Measurements from ENCODE around the gene RAMP2.
A peak's percentile ranks its signal among the peaks of the same experiment; 100 is the strongest.
"Not testable (repeated sequence)": the region's sequence is repeated elsewhere in the genome, so short reads cannot be mapped to it uniquely, and the experiment has no call there.

The RAMP2 gene

DNA sequence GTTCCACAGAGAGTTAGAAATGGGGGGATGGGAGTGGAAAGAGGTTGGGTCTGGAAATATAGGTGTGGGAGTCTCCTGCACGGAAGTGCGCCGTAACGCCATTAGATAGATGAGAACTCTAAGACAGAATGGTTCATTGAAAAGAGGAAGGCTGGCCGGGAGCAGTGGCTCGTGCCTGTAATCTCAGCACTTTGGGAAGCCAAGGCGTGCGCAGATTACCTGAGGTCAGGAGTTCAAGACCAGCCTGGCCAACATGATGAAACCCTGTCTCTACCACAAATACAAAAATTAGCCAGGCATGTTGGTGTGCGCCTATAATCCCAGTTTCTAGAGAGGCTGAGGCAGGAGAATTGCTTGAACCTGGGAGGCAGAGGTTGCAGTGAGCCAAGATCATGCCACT is 7.0 kb downstream of the RAMP2 start:
- DNase-seq (ENCODE audit: low read depth, low spot score): not testable (repeated sequence)

DNA sequence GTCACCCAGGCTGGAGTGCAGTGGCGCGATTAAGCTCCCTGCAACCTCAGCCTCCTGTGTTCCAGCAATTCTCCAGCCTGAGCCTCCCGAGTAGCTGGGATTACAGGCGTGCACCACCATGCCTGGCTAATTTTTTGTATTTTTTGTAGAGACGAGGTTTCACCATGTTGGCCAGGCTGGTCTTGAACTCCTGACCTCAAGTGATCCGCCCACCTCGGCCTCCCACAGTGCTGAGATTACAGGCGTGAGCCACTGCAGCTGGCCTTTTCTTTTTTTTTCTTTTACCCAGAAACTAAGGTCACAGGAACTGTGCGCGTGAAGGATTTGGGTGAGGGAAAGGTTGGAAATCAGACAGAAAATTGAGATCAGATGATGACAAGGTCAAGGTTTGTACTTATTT is 8.9 kb downstream of the RAMP2 start:
- DNase-seq (ENCODE audit: low read depth, low spot score): not testable (repeated sequence)

DNA sequence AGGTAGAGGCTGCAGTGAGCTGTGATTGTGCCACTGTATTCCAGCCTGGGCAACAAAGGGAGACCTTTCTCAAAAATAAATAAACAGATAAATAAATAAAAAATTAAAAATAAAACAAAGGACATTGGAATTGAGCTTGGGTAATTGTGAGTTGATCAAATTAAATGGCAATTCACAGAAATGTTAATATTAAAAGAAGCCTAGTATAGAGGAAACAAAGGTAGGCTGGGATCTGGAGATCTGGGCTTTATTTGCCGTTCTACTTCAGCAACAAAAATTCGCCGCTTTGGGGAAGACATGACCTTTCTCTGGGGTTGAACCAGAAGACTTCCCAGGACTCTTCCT is 11.9 kb downstream of the RAMP2 start:
- DNase-seq (ENCODE audit: low read depth, low spot score): no peak

DNA sequence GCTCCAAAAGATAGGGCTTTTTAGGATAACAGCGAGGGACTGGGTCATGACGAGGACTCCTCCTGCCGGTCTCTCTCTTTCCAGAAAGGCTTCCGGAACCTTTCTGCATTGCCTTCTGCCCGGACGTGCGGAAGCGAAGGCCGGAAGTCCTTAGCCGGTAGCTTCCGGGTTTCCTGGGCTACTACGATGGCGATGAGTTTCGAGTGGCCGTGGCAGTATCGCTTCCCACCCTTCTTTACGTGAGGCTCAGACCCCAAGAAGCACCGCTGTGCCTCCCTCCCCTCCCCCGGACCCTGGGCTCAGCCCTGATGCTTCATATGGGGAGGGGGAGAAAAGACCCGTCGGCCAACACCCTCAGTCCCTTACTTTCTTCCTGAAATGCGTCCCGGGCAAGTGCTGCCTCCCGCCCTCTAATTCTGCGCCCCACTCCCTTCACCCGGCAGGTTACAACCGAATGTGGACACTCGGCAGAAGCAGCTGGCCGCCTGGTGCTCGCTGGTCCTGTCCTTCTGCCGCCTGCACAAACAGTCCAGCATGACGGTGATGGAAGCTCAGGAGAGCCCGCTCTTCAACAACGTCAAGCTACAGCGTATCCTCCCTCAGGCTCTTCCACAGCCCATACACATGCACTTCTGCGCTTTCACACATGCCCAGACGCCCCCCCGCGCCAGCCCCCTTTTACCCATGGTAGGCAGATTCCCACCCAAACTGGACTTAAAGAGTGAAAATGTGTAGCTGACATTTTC is 12.4 kb downstream of the RAMP2 start, which contains the start of gene VPS25:
TSS of gene VPS25 (plus strand) at position 160 of the 746 bp plus-strand sequence. CDS start at position 187, 27 bp downstream.
- peak; percentile 45 for DNase-seq (ENCODE audit: low read depth, low spot score)

DNA sequence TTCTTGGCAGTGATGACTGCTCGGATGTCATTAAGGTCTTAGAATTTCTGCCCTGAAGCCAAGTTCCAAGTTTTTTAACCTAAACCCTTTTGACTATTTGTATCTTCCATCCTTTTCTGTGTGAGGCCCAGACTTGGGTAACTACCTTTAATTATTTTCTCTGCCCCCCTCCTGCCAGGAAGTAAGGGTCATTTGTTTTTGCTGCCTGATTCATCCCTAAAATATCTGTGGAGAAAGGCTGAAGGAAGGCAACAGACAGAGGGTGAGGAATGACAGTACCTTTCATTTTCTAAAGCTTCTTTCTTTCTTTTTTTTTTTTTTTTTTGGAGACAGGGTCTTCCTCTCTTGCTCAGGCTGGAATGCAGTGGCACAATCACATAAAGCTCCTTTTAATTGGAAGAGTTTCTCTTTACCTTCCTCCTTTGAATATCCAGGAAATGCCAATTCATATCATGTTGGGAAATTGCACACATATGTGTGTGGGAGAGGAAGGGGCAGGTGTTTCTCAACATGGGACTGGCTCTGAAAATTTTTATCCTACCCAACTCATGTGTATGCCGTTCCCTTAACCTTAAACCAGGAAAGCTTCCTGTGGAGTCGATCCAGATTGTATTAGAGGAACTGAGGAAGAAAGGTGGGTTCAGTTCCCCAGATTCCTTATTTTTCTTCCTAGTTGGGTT is 13.2 kb downstream of the RAMP2 start:
- DNase-seq (ENCODE audit: low read depth, low spot score): no peak

DNA sequence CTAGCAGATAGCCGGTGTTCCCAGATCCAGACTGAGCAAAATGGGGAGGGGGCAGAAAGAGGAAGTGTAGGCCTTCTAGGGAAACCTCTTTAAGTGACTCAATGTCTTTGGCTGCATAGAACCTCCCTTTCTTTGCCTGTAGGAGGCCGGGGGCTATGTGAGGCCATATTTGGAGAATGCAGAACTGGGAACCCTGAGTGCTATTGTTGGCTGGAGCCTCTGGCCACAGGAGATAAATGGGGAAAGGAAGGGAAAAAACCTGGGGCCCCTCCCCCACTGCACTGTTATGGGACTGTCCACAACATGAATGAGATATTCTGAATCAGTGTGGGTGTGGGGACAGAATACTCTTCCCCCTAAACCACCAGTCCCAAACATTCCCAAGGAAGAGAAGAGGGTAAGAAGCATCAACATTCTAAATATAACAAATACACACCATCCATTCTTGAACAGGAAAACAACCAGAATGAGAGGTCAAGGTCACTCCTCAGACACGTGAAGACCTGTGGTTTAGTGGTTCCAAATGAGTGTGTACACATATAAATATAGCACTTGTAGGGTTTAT is 14.6 kb downstream of the RAMP2 start:
- no peak for DNase-seq (ENCODE audit: low read depth, low spot score)

DNA sequence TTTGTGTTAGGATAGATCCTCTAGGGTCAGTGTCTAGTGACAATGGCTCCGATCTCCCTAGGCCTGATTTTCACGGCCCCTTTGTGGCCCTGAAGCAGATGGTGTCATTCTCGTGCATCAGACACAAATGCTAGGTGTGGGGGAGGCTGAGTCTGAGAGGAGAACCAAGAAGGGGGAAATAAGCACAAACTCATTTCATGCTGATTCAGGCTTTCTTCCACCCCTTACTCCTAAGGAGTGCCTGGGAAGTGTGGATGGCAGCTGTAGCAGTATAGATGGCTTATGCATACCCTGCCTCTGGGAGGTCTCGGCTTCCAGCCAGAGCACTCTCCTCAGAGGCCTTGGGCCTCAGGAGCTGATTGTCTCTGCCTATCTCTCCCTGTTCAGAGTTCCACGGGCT is 17.5 kb downstream of the RAMP2 start:
- no peak for DNase-seq (ENCODE audit: low read depth, low spot score)

DNA sequence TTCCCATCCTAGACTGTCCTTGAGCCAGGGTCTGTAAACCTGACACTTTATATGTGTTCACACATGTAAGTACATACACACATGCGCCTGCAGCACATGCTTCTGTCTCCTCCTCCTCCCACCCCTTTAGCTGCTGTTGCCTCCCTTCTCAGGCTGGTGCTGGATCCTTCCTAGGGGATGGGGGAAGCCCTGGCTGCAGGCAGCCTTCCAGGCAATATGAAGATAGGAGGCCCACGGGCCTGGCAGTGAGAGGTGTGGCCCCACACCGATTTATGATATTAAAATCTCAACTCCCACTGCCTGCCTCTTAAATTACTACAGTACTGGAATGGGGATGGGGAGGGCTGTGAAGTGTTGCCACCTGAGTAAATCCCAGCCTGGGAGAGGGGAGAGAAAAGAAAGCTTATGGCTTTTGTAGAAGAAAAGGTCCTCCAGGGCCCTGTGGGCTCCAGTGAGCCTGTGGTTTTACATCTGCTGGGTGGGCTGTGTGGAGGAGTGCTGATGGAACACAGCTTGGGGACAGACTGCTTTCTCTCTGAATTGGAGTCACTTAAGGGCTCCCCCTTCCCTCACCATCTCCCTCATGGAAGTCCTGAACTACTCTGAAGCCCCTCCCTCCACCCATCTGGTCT is 18.4 kb downstream of the RAMP2 start:
- no peak for DNase-seq (ENCODE audit: low read depth, low spot score)

DNA sequence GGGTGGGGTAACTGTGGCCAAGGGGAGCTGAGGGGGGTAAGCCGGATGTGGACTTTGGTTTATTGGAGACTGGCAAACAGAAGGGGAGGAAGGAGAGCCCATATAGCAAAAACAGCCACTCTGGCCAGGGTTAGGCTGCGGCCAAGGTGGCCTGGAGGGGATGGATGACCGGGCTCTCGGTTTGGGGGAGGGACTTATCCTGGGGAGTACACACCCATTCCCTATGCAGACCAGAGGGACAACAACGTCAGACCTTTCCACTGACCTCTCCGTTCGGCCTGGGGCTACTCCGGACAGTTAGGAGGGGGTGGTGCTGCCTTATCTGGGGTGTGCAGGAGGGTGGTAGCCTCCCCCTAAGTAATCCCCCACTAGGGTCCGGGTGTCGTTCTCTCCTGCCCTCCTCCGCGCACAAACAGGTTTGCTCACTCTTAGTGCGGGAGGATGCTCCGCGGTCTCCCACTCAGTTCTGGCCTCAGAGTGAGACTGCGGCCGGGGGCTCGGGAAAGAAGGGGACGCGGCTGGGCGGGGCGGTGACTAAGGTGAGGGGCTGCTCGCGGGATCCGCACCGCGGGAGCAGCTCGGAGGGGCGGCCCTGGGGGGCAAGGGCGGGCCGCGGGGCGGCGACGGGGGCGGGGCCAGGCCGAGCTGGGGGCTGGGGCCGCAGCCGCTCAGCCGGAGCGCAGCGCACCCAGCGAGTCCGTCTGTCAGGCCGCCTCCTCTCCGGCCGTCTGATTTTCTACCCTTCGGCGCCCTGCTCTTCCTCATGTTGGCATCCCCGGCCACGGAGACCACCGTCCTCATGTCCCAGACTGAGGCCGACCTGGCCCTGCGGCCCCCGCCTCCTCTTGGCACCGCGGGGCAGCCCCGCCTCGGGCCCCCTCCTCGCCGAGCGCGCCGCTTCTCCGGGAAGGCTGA is 19.2 kb downstream of the RAMP2 start, which contains the start of gene WNK4:
TSS of gene WNK4 (plus strand) at position 675 of the 915 bp plus-strand sequence. CDS start at position 764, 89 bp downstream.
- DNase-seq (ENCODE audit: low read depth, low spot score): no peak

DNA sequence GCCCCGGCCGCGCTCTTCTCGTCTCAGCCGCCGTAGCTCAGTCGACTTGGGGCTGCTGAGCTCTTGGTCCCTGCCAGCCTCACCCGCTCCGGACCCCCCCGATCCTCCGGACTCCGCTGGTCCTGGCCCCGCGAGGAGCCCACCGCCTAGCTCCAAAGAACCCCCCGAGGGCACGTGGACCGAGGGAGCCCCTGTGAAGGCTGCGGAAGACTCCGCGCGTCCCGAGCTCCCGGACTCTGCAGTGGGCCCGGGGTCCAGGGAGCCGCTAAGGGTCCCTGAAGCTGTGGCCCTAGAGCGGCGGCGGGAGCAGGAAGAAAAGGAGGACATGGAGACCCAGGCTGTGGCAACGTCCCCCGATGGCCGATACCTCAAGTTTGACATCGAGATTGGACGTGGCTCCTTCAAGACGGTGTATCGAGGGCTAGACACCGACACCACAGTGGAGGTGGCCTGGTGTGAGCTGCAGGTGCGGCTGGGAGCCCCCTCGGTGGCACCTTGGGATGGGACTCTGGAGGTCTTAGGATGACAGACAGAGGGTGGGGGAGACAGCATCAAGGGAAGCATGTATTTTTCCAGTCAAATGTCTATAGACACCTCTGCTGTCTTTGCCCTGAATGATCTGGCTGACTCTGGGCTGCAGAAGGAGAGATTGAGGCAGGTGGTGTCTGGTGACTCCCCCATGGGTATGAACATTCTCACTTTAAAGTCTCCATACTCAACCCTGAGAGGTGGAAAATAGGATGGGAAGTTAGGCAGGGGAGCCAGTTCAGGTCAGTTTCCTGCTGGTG is 20.0 kb downstream of the RAMP2 start:
- no peak for DNase-seq (ENCODE audit: low read depth, low spot score)

DNA sequence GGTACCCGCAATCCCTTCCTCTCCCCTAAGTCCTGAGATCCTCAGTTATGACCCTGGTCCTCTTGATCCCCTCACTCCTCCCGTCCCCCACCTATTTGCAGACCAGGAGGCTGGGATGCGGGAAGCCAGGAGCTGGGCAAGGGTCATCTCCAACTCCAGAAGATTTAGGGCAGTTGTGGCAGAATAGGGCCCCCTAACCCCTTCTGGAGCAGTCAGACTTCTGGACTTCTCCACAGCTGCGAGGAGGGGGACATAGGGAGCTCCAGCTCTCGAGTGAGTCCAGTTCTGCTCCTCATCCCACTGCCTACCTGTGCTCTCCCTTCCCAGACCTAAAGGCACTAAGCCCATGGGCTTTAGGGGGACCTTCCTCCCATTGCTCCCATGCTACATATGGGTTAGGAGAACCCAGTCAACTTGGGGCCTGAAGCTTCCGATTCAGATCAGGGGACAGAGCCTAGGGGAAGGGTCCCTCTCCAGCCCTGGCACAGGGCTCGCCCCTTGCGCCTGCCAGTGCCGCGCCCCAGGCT is 20.7 kb downstream of the RAMP2 start:
- DNase-seq (ENCODE audit: low read depth, low spot score): no peak

DNA sequence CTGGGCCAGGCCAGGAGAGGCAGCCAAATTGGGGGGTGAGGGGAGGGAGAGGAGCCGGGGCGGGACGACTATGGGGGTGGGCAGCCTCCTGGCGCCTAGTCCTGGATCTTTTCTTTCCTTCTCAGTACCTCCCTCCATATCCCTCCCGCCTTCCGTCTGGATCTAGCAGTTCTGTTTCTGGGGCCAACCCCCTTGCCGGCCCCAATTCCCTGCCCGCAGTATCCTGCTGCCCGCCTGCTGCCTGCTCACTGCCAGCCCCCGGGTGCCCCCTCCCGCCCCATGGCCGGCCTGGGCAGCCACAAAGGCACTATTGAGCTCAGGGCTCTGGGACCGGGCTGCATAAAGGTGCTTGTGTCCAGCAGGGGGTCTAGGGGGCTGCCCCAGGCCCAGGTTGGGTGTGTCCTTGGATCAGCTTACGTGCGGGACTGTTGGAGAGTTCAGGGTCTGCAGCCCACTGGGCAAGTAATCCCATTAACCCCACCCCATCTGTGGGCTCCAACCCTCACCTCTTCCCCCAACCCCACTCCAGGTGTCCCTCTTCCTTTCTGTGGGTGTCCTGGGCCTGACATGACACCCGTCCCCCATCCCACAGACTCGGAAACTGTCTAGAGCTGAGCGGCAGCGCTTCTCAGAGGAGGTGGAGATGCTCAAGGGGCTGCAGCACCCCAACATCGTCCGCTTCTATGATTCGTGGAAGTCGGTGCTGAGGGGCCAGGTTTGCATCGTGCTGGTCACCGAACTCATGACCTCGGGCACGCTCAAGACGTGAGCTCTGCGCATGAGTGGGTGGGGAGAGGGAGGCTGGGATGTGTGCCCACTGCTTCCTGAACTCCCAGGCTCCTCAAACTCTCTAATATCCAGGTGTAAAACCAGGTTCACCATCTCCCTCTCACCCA is 21.4 kb downstream of the RAMP2 start:
- DNase-seq (ENCODE audit: low read depth, low spot score): no peak

DNA sequence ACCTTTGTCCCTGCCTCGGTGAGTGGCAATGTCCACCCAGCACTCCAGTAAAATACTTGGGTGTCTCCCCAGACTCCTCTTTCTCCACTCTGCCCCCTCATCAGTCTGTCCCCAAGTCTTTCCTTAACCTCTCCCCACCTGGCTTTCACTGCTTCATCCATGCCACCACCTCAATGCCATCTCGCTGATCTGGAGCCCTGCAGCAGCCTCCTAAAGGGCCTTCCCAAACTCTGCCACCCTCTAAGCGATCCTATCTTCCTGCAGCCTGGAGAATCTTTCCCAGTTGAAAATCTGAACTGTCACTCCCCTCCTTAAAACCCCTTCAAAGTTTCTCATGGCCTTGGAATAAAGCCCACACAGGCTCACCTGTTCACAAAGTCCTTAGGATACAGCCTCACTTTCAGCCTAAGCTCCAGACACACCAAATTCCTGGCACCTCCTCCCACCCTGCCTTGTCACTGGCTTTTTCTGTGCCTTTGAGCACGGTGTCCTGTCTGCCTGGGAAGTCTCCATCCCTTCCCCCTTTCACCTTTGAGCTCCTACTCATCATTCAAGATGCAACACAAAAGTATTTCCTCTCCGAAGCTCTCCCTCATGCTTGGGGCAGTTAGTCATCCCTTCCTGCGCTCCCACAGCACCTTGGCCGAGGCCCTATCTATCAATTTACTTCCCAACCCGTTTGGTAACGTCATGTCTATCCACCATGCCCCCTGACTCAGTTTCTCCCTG is 22.2 kb downstream of the RAMP2 start:
- no peak for DNase-seq (ENCODE audit: low read depth, low spot score)

DNA sequence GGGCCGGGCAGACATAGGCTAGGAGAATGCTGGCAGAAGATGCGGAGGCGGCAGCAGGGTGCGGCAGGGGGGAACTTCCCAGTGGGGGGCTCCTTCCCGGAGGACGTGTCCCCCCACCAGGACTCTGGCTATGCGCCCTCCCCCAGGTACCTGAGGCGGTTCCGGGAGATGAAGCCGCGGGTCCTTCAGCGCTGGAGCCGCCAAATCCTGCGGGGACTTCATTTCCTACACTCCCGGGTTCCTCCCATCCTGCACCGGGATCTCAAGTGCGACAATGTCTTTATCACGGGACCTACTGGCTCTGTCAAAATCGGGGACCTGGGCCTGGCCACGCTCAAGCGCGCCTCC is 22.7 kb downstream of the RAMP2 start:
- DNase-seq (ENCODE audit: low read depth, low spot score): no peak

DNA sequence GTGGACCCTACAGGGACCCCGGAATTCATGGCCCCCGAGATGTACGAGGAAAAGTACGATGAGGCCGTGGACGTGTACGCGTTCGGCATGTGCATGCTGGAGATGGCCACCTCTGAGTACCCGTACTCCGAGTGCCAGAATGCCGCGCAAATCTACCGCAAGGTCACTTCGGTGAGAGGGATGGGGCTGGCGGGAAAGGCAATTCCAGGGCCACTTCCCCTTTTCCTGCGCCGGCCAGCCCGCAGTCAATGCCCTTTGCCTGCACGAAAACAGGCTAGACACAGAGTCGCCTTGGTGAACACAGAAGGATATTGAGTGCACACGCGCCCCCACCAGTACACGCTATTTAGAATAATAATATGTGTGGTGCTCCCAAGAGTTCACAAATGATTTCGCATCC is 23.4 kb downstream of the RAMP2 start:
- DNase-seq (ENCODE audit: low read depth, low spot score): no peak

DNA sequence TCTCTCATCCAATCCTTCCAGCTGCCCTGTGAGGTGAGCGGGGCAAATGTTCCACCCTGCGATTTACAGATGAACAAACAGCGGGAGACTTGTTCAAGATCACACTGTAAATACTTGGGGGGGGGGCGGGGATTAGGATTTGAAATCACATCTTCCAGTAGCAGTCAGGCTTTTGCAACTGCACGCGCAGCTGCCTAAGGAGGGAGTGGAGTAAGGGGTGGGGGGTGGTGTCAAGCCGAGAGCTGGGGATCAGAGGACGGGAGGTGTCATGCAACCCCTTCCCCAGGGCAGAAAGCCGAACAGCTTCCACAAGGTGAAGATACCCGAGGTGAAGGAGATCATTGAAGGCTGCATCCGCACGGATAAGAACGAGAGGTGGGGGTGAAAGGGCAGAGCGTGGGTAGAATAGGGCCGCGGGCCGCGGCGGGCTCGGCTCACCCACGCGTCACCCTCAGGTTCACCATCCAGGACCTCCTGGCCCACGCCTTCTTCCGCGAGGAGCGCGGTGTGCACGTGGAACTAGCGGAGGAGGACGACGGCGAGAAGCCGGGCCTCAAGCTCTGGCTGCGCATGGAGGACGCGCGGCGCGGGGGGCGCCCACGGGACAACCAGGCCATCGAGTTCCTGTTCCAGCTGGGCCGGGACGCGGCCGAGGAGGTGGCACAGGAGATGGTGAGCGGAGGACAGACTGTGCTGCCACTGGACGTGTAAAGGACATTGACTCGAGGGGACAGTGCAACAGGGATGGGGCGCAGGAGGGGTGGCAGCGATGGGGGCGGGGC is 24.0 kb downstream of the RAMP2 start:
- DNase-seq (ENCODE audit: low read depth, low spot score): no peak

DNA sequence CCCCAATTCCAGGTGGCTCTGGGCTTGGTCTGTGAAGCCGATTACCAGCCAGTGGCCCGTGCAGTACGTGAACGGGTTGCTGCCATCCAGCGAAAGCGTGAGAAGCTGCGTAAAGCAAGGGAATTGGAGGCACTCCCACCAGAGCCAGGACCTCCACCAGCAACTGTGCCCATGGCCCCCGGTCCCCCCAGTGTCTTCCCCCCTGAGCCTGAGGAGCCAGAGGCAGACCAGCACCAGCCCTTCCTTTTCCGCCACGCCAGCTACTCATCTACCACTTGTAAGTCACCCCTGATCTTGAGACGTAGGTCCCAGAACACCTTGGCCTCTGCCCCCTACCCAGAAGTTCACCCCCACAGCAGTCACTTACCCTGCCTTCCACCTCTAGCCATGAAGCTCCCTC is 26.2 kb downstream of the RAMP2 start:
- DNase-seq (ENCODE audit: low read depth, low spot score): no peak

DNA sequence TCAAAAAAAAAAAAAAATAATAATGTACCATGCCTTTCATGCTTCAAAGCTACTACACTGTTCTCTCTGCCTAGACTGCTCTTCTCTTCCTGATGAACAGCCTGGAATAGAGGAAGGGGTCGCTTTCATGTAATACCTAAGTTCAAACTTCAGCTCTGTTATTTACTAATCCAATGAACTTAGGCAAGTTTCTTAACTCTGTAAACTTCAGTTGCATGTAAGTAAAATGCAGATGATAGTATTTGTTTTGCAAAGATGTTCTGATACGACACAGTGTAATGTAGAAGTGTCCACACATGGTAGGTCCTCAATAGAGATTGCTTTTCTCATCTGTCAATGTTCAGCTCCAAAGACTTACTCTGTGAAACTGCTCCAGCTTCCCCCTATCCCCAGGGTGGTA is 30.9 kb downstream of the RAMP2 start:
- DNase-seq (ENCODE audit: low read depth, low spot score): no peak

Data from brain pericyte (primary cell).